SH-SY5Y (cell line): ENCODE results near the gene TARBP2.

Experiments
- GATA2 ChIP-seq: IDR thresholded peaks from 2 replicates; pipeline ENCODE4 v1.6.1; 2011; ENCODE audit warnings: mild to moderate bottlenecking, low read depth, low read length
- GATA3 ChIP-seq: IDR thresholded peaks from 2 replicates; pipeline ENCODE4 v1.6.1; 2011; ENCODE audit warnings: low read depth, mild to moderate bottlenecking, low read length, moderate library complexity

GRCh38 chr12:53474819-53475218 lies 26.3 kb upstream of the TARBP2 start:
- TF ChIP-seq GATA2 (no peak), GATA3 (no peak)
